IgD-negative memory B cell (primary cell): ENCODE data around the gene LGMN. TPM values are rescaled to one million over a fixed set of nuclear protein-coding genes. Genes with fewer than 3 reads are reported as not detected.
"Not testable (repeated sequence)": the region's sequence is repeated elsewhere in the genome, so short reads cannot be mapped to it uniquely, and the experiment has no call there.

Experiments used
- H3K27ac Mint-ChIP-seq, 3 donors: one replicate each; pipeline ENCODE4 v1.8.0; 2020 to 2022; ENCODE audit warnings: mild to moderate bottlenecking in 3 of 3, mixed read lengths in 3 of 3, moderate library complexity in 1 of 3
- H3K27me3 Mint-ChIP-seq: one replicate; pipeline ENCODE4 v1.8.0; 2021; ENCODE audit warnings: mixed read lengths
- H3K36me3 Mint-ChIP-seq: one replicate; pipeline ENCODE4 v1.8.0; 2020; ENCODE audit warnings: mild to moderate bottlenecking, mixed read lengths
- H3K4me1 Mint-ChIP-seq, 3 donors: one replicate each; pipeline ENCODE4 v1.8.0; 2020 to 2022; ENCODE audit warnings: mixed read lengths in 3 of 3, mild to moderate bottlenecking in 1 of 3
- H3K4me3 Mint-ChIP-seq, 4 donors: one replicate each; pipeline ENCODE4 v1.8.0; 2020 to 2022; ENCODE audit warnings: mild to moderate bottlenecking in 4 of 4, mixed read lengths in 4 of 4, moderate library complexity in 3 of 4
- H3K9me3 Mint-ChIP-seq, 3 donors: one replicate each; pipeline ENCODE4 v1.8.0; 2020 to 2021; ENCODE audit warnings: mixed read lengths in 3 of 3, mild to moderate bottlenecking in 1 of 3
- polyA plus RNA-seq: library from polyadenylated mRNA; unstranded; fragments of 300-500 nt; fragmentation: Illumina TruSeq; gene quantifications from one replicate; pipeline ENCODE4 v1.2.3, GENCODE V29; 2021

Gene LGMN
- polyA plus RNA-seq, 1 donor from 2014 or later = 25.1 TPM

GRCh38 chr14:92778868-92779565 lies 30.6 kb upstream of the LGMN start:
- not testable (repeated sequence) for H3K36me3 Mint-ChIP-seq, H3K9me3 Mint-ChIP-seq, H3K27me3 Mint-ChIP-seq, H3K4me3 Mint-ChIP-seq
- H3K4me1 Mint-ChIP-seq = peaks cover 32 to 37% (median 34%) of the 10 kb centered on the region in 3 donors
- H3K27ac Mint-ChIP-seq = peak overlapping the region in 2 of 3 donors; percentile 52 to 76

GRCh38 chr14:92775292-92775691 lies 26.9 kb upstream of the LGMN start:
- H3K27me3 Mint-ChIP-seq, H3K9me3 Mint-ChIP-seq, H3K36me3 Mint-ChIP-seq: not testable (repeated sequence)
- peak overlapping the region; percentile 93 to 97 (median 93) for H3K27ac Mint-ChIP-seq
- peak overlapping the region; percentile 3 to 88 (median 50) for H3K4me3 Mint-ChIP-seq
- peaks cover 41 to 43% (median 43%) of the 10 kb centered on the region in 3 donors for H3K4me1 Mint-ChIP-seq

- peak overlapping the region; percentile 93 to 97 (median 93) for H3K27ac Mint-ChIP-seq
- H3K4me1 Mint-ChIP-seq = peaks cover 44 to 46% (median 45%) of the 10 kb centered on the region in 3 donors
- peak overlapping the region in 2 of 4 donors; percentile 3 to 78 for H3K4me3 Mint-ChIP-seq
- no peaks in the 10 kb centered on the region for H3K9me3 Mint-ChIP-seq
- peaks cover 1% of the 10 kb centered on the region for H3K27me3 Mint-ChIP-seq
- H3K36me3 Mint-ChIP-seq = no peaks in the 10 kb centered on the region
Observed at GRCh38 chr14:92774572-92774971, 26.1 kb upstream of the LGMN start.

- peak overlapping the region in 2 of 3 donors; percentile 44 to 57 for H3K27ac Mint-ChIP-seq
- no peaks in the 10 kb centered on the region for H3K27me3 Mint-ChIP-seq
- H3K36me3 Mint-ChIP-seq = no peaks in the 10 kb centered on the region
- H3K9me3 Mint-ChIP-seq = no peaks in the 10 kb centered on the region
- H3K4me3 Mint-ChIP-seq = peak overlapping the region in 1 of 4 donors; percentile 17
- peaks cover 43 to 48% (median 47%) of the 10 kb centered on the region in 3 donors for H3K4me1 Mint-ChIP-seq
Observed at GRCh38 chr14:92770484-92770883, 22.1 kb upstream of the LGMN start.

- peaks cover 29 to 40% (median 30%) of the 10 kb centered on the region in 3 donors for H3K4me1 Mint-ChIP-seq
- H3K27ac Mint-ChIP-seq = peak overlapping the region; percentile 55 to 95 (median 76)
- no peaks in the 10 kb centered on the region for H3K27me3 Mint-ChIP-seq
- H3K9me3 Mint-ChIP-seq = no peaks in the 10 kb centered on the region
- H3K4me3 Mint-ChIP-seq = peak overlapping the region in 2 of 4 donors; percentile 18 to 88
- H3K36me3 Mint-ChIP-seq = no peaks in the 10 kb centered on the region
Observed at GRCh38 chr14:92768795-92769194, 20.4 kb upstream of the LGMN start.

- H3K4me1 Mint-ChIP-seq = peaks cover 25 to 35% (median 25%) of the 10 kb centered on the region in 3 donors
- peak overlapping the region; percentile 2 to 88 (median 51) for H3K4me3 Mint-ChIP-seq
- H3K36me3 Mint-ChIP-seq, H3K9me3 Mint-ChIP-seq, H3K27me3 Mint-ChIP-seq: not testable (repeated sequence)
- peak overlapping the region; percentile 55 to 95 (median 76) for H3K27ac Mint-ChIP-seq
Observed at GRCh38 chr14:92768236-92768635, 19.8 kb upstream of the LGMN start.

GRCh38 chr14:92763666-92764631 lies 15.5 kb upstream of the LGMN start:
- not testable (repeated sequence) for H3K27me3 Mint-ChIP-seq, H3K9me3 Mint-ChIP-seq, H3K36me3 Mint-ChIP-seq, H3K4me3 Mint-ChIP-seq
- peak overlapping the region in 1 of 3 donors; percentile 16 for H3K27ac Mint-ChIP-seq
- H3K4me1 Mint-ChIP-seq = peaks cover 16 to 33% (median 16%) of the 10 kb centered on the region in 3 donors

GRCh38 chr14:92760524-92760805 lies 12.0 kb upstream of the LGMN start:
- peak overlapping the region in 1 of 3 donors; percentile 72 for H3K27ac Mint-ChIP-seq
- peaks cover 2% of the 10 kb centered on the region for H3K27me3 Mint-ChIP-seq
- H3K9me3 Mint-ChIP-seq = peaks cover 0 to 3% (median 2%) of the 10 kb centered on the region in 3 donors
- peaks cover 1% of the 10 kb centered on the region for H3K36me3 Mint-ChIP-seq
- H3K4me3 Mint-ChIP-seq = no peak overlapping the region
- peaks cover 0 to 17% (median 3%) of the 10 kb centered on the region in 3 donors for H3K4me1 Mint-ChIP-seq

- Mint-ChIP-seq H3K4me1 (peaks cover 0 to 16% (median 3%) of the 10 kb centered on the region in 3 donors), H3K36me3 (peaks cover 1% of the 10 kb centered on the region), H3K27ac (peak overlapping the region in 1 of 3 donors; percentile 72), H3K27me3 (peaks cover 2% of the 10 kb centered on the region), H3K9me3 (peaks cover 0 to 3% (median 2%) of the 10 kb centered on the region in 3 donors), H3K4me3 (no peak overlapping the region)
Observed at GRCh38 chr14:92759679-92760523, 11.5 kb upstream of the LGMN start.

GRCh38 chr14:92759300-92759678 lies 10.9 kb upstream of the LGMN start:
- Mint-ChIP-seq H3K36me3 (peaks cover 1% of the 10 kb centered on the region), H3K4me3 (no peak overlapping the region), H3K4me1 (peaks cover 0 to 11% (median 3%) of the 10 kb centered on the region in 3 donors), H3K27me3 (peaks cover 2% of the 10 kb centered on the region), H3K9me3 (peaks cover 0 to 3% (median 2%) of the 10 kb centered on the region in 3 donors), H3K27ac (no peak overlapping the region)

GRCh38 chr14:92756446-92756845 lies 8.0 kb upstream of the LGMN start:
- Mint-ChIP-seq H3K4me3 (no peak overlapping the region), H3K27me3 (no peaks in the 10 kb centered on the region), H3K9me3 (peaks cover 0 to 3% (median 2%) of the 10 kb centered on the region in 3 donors), H3K36me3 (peaks cover 1% of the 10 kb centered on the region), H3K4me1 (peaks cover 7 to 22% (median 9%) of the 10 kb centered on the region in 3 donors), H3K27ac (no peak overlapping the region)

- peaks cover 1% of the 10 kb centered on the region for H3K36me3 Mint-ChIP-seq
- H3K27ac Mint-ChIP-seq = no peak overlapping the region
- peaks cover 7 to 27% (median 14%) of the 10 kb centered on the region in 3 donors for H3K4me1 Mint-ChIP-seq
- no peaks in the 10 kb centered on the region for H3K27me3 Mint-ChIP-seq
- peaks cover 0 to 3% (median 2%) of the 10 kb centered on the region in 3 donors for H3K9me3 Mint-ChIP-seq
- no peak overlapping the region for H3K4me3 Mint-ChIP-seq
Observed at GRCh38 chr14:92755495-92755894, 7.1 kb upstream of the LGMN start.

GRCh38 chr14:92754966-92755365 lies 6.5 kb upstream of the LGMN start:
- Mint-ChIP-seq H3K27me3 (no peaks in the 10 kb centered on the region), H3K4me3 (no peak overlapping the region), H3K36me3 (peaks cover 1% of the 10 kb centered on the region), H3K27ac (no peak overlapping the region), H3K9me3 (peaks cover 2 to 4% (median 3%) of the 10 kb centered on the region in 3 donors), H3K4me1 (peaks cover 13 to 24% (median 19%) of the 10 kb centered on the region in 3 donors)

GRCh38 chr14:92753250-92753649 lies 4.8 kb upstream of the LGMN start:
- Mint-ChIP-seq H3K27me3 (no peaks in the 10 kb centered on the region), H3K4me1 (peaks cover 23 to 26% (median 25%) of the 10 kb centered on the region in 3 donors), H3K27ac (peak overlapping the region in 1 of 3 donors; percentile 79), H3K36me3 (peaks cover 1% of the 10 kb centered on the region), H3K9me3 (peaks cover 2 to 4% (median 2%) of the 10 kb centered on the region in 3 donors), H3K4me3 (peak overlapping the region in 2 of 4 donors; percentile 16 to 19)
